ENCODE results near the gene CFAP410.
"Not testable (repeated sequence)": the region's sequence is repeated elsewhere in the genome, so short reads cannot be mapped to it uniquely, and the experiment has no call there.

Gene CFAP410

DNA sequence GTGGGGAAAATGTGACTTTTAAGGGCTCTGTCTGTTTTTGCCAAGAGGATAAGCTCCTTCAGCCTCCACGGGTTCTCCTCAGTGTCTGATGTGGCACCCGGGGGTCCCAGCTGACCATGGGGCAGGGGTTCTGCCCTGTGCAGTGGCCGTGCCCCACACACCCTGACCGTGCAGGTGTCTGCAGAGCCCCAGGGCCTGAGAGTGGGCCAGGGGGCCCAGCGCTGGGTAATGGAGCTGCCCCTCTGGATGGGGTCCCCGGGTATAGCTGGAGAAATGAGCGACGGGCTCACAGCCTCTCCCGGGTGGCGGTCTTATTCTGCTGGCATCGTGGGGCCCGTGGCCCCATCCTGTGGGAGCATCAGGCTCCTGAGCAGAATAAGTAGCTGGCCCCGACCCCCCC lies 42.3 kb downstream of the CFAP410 start:
- DNase-seq, result no peak

DNA sequence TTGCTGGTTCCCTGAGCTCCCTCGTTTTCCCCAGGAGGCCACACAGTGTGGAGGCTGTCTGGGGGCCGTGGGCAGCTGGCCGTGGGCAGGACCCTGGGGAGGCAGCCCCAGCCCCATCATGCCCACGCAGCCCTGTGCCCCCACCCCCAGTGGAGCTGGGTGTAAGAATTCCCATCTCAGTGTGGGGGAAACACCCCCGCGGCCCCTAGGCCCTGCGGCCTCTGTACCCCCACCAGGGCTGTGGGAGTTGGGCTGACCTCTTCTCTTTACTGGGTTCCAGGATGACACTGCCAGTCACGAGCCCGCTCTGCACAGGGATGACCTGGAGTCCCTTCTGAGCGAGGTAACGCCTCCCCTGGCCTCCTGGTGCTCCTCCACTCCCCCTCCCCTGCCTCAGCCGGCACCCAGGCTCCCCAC lies 43.1 kb downstream of the CFAP410 start:
- no peak for DNase-seq

DNA sequence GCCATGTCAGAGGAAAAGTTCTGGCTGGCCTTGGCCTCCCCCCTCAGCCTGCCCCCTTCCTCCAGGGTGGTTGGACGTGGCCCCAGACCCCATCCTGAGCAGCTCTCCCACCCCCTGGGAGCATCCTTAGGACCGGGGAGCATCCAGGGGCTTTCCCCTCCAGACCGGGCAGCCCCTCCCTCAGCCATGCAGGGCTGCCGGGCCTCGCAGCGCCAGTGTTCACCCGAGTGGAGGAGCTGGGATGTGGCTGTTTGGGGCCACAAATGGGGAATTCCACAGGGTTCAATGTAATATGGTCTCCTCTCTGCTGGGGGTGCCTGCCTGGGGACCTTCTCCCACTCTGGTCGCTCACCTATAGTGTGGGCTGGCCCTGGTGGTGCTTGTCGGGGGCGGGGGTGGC lies 43.5 kb downstream of the CFAP410 start:
- no peak for DNase-seq

DNA sequence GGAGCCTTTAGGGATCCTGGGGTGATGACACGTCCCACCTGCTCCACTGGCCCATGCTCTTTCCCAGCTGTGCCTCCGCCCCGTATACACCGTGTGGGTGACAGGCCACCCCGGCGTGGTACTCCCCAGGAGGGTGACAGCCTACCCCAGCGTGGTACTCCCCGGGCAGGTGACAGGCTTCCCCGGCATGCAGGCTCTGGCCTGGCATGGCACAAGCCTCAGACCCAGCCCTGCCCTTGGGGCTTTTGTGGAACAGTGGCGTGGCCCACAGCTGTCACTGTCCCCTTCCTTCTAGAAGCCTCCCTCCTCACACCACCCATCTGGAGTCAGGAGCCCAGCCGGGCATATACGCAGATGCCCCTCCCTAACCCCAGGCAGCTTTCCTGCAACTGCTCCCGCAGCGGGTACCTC lies 44.0 kb downstream of the CFAP410 start:
- DNase-seq, result no peak

DNA sequence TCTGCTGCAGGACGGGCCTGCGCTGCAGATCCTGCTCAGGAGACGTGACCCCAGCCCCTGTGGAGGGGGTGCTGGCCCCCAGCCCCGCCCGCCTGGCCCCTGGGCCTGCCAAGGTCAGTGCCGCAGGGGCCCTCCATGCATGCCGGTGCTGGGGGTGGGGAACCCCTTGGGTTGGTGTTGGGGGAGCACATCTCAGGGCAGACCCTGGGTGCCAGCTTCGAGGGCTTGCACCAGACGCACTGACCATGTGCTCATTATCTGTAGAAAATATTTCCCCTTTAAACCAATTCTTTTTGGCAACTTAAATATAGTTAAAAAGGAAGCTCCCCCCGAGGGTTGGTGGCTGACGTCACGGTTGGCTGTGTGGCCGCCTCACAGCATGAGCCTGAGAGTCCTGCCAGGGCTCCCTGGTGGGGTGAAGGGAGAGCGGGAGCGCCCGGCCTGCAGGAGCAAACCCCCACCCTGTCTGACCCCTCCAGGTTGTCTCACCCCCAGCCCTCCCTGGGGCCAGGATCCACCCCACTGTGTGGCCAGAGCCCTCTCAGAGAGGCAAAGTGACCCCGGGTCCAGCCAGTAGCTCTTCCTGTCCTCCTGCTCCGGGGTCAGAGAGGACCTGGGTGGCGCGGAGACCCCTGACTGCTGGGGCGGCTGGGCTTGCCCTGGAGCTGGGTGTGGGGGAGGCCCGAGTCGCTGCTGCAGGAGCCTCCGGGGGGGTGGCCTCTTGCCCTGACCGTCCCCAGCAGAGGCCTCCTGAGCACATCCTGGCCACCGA lies 44.6 kb downstream of the CFAP410 start:
- no peak for DNase-seq

DNA sequence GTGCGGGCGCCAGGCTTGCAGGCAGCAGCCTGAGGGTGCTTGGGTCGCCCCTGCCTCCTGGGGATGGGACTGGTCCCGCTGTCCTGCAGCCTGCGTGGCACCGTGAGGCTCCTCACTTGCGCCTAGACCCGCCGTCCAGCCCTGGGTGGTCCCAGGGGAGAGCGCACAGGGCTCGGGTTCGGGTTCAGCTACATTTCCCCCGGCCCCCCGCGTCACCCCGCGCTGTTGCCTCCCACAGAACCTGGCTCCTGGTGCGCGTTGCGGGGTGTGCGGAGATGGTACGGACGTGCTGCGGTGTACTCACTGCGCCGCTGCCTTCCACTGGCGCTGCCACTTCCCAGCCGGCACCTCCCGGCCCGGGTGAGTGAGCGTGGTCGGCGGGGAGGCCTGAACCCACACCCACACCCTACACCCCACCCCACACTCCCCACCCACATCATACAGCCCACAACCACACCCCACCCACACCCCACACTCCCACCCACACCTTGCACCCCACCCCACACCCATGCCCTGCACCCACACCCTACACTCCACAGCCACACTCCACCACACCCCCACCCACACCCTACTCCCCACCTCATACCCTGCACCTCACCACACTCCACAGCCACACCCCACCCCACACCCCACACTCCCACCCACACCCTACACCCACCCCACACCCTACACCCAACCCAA lies 45.5 kb downstream of the CFAP410 start:
- DNase-seq, result no peak

DNA sequence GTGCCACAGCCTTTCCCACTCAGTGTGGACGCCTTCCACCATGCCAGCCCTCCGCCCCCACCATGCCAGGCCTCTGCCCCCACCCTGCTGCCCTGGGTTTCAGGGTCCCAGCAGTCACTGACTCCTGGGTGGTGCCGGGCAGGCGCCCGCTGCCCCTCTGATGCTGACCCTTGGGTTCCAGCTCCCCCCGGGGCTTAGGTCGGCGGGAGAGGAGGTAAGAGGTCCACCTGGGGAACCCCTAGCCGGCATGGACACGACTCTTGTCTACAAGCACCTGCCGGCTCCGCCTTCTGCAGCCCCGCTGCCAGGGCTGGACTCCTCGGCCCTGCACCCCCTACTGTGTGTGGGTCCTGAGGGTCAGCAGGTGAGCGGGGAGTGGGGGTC lies 46.4 kb downstream of the CFAP410 start:
- DNase-seq, result no peak

DNA sequence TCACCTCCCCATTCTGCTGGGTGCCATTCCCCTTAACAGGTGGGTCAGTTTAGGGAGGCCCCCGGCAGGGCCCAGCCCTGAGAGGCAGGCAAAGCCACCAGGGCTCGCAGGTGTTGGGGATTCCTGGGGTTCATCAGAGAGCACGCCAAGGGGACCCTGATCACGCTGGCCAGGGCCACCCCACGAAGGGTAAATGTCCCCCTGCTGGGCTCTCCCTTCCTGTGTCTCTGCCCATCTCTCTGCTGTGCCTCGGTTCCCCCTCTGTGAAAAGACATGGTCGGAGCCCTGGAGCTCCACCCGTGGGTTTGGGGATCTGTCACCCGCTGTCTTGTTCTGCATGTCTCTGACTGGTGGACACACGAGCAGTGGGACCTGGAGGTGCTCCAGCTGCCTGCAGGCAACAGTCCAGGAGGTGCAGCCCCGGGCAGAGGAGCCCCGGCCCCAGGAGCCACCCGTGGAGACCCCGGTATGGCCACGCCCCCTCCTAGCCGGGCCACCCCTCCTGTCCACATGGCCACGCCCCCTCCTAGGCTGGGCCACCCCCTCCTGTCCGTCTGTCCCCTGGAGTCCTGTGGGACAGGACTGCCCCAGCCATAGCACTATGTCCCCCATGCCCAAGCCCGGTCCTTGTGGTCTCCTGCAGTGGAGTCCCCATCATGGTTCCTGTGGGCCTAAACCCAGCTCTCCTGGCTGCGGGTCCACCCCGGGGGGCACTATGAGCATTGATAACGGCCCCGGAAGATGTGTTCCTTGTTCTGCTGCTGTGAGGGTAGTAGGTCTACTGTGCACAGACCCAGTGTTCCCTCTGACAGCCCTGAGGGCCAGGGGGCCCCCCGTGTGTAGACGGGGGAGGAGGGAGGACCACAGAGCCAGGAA lies 47.0 kb downstream of the CFAP410 start:
- DNase-seq, result no peak

DNA sequence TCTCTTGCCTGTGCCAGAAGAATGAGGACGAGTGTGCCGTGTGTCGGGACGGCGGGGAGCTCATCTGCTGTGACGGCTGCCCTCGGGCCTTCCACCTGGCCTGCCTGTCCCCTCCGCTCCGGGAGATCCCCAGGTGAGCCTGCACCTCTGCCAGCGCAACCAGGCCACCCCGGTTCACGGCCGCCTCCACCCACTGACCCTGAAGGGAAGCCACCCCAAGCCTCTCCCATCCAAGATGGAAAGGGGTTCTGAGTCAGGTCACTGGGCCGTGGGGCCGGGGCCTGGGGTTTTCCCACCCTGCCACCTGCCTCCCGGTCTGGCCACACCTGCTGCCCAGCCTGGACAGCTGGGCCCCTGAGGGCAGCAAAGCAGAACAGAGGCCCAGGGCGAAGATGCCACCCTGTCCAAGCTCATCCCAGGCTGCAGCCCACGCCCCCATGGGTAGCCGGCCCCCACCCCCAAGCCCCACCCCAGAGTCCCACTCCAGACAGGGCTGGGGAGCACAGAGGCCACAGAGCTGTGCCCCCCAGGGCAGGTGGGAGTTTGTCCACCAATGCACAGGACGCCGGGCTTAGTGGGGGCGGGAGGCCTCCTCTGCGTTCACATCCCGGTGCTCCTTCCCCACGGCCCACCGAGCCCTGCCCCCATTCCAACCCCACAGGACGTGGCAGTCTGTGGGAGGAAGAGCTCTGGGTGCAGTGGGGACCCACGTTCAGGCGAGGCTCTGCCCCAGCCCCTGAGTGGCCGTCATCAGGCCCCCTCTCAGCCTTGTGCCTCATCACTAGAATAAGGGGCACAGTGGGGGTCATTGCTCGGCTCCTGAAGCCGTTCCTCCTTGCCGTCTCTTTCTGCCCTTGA lies 47.9 kb downstream of the CFAP410 start:
- no peak for DNase-seq

DNA sequence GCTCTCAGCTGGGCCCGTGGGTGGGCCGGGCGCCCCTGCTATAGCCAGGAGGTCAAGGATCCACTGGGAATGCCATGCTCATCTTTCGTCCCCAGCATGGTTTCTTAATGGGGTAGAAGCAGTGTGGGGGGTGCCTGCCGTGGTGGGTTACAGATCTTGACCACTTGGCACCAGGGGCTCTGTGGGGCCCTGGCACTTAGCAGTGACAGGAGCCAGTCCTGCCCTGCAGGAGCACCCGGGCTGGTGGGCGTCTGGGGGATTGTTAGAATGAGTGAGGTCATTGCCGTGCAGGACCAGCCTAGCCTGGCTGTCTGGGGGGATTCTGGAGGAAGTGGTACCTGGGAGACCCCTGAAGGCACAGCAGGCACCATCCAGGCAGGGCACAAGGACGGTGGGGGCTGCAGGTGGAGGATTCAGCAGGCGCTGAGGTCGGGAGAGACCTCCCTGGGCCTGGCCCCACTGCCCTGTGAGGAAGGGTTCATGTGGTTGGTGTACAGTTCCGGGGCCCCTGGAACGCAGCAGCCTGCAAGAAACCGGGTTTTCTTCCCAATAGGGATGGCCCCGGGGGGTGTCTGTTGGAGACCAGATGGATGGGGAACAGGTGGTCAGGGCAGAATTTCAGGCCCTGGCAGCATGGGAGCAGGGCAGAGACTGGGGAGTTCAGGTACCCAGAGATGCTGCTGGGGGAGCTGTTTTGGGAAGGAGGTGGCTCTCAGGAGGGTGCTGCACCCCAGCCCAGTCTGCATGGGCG lies 48.7 kb downstream of the CFAP410 start:
- DNase-seq, result no peak

DNA sequence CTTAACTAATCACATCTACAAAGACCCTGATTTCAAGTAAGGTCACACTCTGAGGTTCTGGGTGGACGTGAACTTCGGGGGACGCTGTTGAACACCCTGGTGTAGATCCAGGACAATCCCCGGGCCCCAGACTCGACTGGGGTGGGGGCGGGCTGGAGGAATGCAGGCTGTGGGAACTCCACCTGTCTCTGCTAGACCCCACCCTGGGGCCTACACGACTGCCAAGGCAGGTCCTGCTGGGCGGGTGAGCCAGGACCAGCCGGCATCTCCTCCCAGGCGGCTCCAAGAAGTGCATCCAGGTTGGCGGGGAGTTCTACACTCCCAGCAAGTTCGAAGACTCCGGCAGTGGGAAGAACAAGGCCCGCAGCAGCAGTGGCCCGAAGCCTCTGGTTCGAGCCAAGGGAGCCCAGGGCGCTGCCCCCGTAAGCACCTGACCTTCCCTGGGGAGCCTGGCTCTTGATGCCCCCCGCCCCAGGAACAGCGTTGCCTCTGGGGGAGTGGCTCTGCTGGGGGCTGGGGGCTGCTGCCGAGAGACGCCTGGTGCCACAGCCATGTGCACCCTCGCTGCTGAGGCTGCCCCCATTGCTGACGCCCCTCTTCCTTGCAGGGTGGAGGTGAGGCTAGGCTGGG lies 49.7 kb downstream of the CFAP410 start:
- DNase-seq, result no peak

DNA sequence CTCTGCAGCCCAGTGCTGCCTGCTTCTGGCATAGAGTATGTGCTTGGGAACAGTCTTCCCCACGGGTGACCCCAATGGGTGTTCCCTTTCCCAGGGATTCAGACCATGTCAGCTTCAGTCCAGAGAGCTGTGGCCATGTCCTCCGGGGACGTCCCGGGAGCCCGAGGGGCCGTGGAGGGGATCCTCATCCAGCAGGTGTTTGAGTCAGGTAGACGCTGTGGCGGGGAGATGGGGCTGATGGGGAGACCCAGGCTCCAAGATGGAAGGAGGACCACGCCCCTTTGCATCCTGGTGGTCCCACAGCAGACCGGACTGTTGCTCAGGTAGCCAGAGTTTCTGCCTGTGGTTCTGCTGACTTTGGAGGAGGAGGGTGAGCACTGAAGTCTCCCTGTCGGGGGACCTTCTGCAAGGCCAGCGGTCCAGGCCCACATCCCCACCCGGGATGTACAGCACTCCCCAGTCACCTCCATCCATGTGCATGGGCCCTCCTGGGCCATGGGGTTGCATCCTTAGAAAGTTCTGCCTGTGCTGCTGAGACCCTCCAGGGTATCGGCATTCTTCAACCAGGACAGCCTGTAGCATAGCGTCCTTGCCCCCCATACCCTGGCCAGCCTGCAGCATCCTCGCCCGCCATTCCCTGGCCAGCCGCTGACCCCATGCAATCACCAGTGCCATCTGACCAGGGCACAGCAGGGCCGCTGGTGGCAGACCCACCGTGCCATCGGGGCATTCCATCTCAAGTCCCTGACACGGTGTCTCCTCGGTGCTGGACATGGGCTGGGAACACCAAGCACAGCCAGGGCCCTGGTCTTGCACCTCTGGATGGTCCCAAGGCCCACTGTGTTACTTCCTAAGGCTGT lies 50.7 kb downstream of the CFAP410 start:
- DNase-seq, result no peak

DNA sequence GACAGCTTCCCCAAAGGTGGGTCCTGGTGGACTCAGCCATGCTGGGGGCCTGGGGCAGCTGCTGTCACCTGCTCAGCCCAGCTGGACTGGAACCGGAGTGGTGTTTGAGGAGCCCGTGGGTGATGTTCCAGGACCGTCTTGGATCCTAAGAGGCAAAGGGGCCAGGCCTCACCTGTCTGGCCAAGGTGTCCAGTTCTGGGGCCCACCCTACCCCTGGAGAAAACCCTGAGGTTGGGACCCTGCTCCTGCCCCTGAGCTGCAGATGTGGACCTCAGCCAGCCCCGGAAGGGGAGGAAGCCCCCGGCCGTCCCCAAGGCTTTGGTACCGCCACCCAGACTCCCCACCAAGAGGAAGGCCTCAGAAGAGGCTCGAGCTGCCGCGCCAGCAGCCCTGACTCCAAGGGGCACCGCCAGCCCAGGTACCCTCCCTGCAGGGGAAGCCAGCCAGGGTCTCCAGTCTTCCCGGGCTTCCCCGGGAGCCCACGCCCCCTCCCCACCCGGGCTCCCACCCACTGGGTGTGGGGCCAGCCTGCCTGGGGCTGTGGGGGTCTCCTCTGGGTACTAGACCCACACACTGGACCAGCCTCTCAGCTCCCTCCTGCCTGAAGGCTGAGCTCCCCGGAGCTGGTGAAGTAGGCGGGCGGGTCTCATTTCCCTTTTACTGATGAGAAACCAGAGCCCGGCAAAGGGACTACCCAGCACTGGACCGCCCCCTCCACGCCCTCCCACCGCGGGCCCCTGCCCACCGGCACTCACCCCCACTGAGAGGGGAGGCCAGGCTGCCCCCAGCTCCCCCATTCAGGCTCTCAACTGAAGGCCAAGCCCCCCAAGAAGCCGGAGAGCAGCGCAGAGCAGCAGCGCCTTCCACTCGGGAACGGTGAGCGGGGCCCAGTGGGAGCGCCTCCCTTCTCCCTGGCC lies 52.2 kb downstream of the CFAP410 start:
- DNase-seq, result no peak

DNA sequence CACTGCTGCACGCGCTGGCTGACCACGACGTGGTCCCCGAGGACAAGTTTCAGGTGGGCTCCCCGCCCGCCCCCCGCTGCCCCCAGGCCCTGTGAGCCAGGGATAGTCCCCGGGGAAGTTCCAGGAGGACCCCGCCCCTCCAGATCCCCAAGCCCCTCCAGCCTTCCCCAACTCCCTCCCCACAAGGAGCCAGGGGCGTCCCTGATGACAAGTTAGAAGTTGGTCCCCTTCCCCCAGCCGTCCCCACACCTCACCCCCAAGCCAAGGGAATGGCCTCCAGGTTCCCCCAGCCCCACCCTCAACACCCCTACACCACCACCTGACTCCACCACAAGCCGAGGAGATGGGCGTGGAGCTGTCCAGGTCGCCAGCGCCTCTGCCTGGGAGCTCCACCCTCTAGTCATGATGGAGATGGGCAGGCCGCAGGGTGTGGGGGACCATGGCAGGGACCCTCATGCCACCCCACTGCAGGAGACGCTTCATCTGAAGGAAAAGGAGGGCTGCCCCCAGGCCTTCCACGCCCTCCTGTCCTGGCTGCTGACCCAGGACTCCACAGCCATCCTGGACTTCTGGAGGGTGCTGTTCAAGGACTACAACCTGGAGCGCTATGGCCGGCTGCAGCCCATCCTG lies 53.0 kb downstream of the CFAP410 start:
- no peak for DNase-seq

DNA sequence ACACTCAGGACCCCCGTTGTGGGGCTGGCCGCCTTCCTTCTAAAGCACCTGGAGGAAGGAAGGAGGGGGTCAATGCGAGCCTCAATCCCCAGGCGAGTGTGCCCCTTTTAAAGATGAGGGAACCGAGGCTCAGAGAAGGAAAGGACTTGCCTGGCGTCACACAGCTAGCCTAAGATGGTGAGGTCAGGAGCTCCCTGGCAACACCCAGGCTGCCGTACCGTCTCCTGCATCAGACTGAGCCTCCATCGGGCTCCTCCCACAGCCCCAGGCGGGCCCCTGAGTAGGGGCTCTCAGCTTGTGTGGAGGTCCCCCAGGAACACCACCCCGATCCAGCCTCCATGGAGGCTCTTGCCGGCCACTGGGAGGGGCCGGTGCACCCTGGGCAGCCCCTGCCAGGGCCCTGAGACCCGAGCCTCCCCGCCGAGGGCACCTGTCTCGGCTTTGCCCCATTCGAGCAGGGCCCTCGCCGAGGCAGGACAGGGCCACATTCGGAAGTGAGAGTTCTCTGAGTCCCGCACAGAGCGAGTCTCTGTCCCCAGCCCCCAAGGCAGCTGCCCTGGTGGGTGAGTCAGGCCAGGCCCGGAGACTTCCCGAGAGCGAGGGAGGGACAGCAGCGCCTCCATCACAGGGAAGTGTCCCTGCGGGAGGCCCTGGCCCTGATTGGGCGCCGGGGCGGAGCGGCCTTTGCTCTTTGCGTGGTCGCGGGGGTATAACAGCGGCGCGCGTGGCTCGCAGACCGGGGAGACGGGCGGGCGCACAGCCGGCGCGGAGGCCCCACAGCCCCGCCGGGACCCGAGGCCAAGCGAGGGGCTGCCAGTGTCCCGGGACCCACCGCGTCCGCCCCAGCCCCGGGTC lies 53.8 kb downstream of the CFAP410 start, which contains the start of gene AIRE:
AIRE (plus strand) TSS at position 739 of the 855 bp plus-strand sequence. CDS start 131 bp downstream, outside the sequence.
- no peak for DNase-seq

DNA sequence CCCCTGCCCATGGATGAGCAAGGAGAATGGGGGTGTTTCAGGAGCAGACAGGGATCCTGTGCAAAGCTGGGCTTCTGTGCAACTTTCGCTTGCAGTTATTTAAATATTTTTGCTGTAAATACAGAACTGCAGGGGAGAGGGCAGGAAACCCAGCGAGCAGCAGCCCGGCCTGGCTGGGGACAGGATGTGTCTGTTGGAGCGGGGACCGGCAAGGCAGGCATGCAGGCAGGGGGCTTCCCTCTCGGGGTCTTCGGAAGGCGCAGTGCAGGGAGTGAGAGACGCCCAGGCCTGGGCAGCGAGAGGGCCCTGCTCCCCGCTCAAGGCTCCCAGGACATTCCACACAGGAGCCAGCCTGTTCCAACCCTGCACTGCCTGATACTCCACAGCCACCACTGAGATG lies 55.2 kb downstream of the CFAP410 start:
- DNase-seq, result no peak

DNA sequence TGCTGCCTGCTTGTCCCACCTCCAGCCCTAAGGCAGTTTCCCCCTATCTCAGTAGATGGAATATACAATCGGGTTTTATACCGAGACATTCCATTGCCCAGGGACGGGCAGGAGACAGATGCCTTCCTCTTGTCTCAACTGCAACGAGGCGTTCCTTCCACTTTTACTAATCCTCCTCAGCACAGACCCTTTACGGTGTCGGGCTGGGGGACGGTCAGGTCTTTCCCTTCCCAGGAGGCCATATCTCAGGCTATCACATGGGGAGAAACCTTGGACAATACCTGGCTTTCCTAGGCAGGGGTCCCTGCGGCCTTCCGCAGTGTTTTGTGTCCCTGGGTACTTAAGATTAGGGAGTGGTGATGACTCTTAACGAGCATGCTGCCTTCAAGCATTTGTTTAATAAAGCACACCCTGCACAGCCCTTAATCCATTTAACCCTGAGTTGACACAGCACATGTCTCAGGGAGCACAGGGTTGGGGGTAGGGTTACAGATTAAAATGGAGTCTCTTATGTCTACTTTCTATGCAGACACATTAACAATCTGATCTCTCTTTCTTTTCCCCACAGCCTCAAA lies 55.9 kb downstream of the CFAP410 start:
- not testable (repeated sequence) for DNase-seq
